ENCODE results near the gene TRIM74.
"Not testable (repeated sequence)": the region's sequence is repeated elsewhere in the genome, so short reads cannot be mapped to it uniquely, and the experiment has no call there.

DNA sequence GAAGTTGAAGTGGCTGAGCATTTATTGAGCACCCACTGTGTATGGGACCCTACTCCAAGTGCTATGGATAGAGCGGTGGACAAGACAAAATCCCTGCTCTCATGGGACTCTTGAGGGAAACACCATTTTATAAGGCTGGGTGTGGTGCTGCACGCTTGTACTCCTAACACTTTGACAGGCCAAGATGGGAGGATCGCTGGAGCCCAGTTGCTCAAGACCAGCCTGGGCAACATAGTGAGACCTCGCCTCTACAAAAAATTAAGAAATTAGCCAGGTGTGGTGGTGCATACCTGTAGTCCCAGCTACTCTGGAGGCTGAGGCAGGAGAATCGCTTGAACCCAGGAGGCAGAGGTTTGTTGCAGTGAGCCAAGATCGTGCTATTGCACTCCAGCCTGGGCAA is 41.5 kb downstream of the TRIM74 start:
- TF ChIP-seq, protein P1, sequence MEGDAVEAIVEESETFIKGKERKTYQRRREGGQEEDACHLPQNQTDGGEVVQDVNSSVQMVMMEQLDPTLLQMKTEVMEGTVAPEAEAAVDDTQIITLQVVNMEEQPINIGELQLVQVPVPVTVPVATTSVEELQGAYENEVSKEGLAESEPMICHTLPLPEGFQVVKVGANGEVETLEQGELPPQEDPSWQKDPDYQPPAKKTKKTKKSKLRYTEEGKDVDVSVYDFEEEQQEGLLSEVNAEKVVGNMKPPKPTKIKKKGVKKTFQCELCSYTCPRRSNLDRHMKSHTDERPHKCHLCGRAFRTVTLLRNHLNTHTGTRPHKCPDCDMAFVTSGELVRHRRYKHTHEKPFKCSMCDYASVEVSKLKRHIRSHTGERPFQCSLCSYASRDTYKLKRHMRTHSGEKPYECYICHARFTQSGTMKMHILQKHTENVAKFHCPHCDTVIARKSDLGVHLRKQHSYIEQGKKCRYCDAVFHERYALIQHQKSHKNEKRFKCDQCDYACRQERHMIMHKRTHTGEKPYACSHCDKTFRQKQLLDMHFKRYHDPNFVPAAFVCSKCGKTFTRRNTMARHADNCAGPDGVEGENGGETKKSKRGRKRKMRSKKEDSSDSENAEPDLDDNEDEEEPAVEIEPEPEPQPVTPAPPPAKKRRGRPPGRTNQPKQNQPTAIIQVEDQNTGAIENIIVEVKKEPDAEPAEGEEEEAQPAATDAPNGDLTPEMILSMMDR (IDR thresholded peaks at IDR 0.05 in 2 of 3, conservative IDR thresholded peaks at IDR 0.05 in 1 of 3; ENCODE audit: borderline replicate concordance in 1 of 3, insufficient read depth in 1 of 3, low read depth in 2 of 3, low read length in 2 of 3), result not testable (repeated sequence)
- not testable (repeated sequence) for TF ChIP-seq EGR1 (IDR thresholded peaks at IDR 0.05; ENCODE audit: low read depth); POLR2AphosphoS5 (IDR thresholded peaks at IDR 0.05; ENCODE audit: low read depth, low read length); EZH2 (IDR thresholded peaks at IDR 0.05); TCF7L2 (IDR thresholded peaks at IDR 0.05; ENCODE audit: borderline replicate concordance, extremely low read depth, insufficient read depth, insufficient read length); ZNF274 (IDR thresholded peaks at IDR 0.05; ENCODE audit: low read depth, low read length)
